ENCODE data around the gene LATS2. TPM values are rescaled to one million over a fixed set of nuclear protein-coding genes. Genes with fewer than 3 reads are reported as not detected.

The LATS2 gene
- total RNA-seq, 4 donors from 2014 or later: 49.8 to 93.8 (median 77.0) TPM

GRCh38 chr13:20983386-20983785 lies 78.0 kb downstream of the LATS2 start:
- WGBS: 80% methylated on average over 11 of the region's 11 CpGs
- intact Hi-C loops (cut with DNase I): no loop called here
- Histone ChIP-seq H3K9me3 (no peaks in the 10 kb centered on the region), H3K27me3 (no peaks in the 10 kb centered on the region), H3K36me3 (peaks cover 63 to 96% (median 76%) of the 10 kb centered on the region in 4 donors), H3K4me1 (no peaks in the 10 kb centered on the region), H3K4me3 (no peak overlapping the region), H3K27ac (replicated peaks in 1 of 4) (no peak overlapping the region)
- TF ChIP-seq EP300 (IDR thresholded peaks at IDR 0.05): no peak
- no peak for TF ChIP-seq POLR2AphosphoS5 (IDR thresholded peaks at IDR 0.05)
- no peak for TF ChIP-seq CTCF (IDR thresholded peaks at IDR 0.05)
- no peak for TF ChIP-seq POLR2A (IDR thresholded peaks at IDR 0.05; ENCODE audit: low read depth)
- DNase-seq (ENCODE audit: extremely low spot score): no peak

- intact Hi-C loops (cut with DNase I): no loop called here
- no peaks in the 10 kb centered on the region for H3K4me1 ChIP-seq
- no peak for DNase-seq (ENCODE audit: extremely low spot score)
- H3K27me3 ChIP-seq: no peaks in the 10 kb centered on the region
- 93% methylated on average over 18 of the region's 18 CpGs for WGBS
- H3K27ac ChIP-seq (replicated peaks in 1 of 4): no peak overlapping the region
- H3K4me3 ChIP-seq: no peak overlapping the region
- TF ChIP-seq EP300 (IDR thresholded peaks at IDR 0.05) (no peak), CTCF (IDR thresholded peaks at IDR 0.05) (no peak)
- H3K36me3 ChIP-seq: peaks cover 57 to 97% (median 73%) of the 10 kb centered on the region in 4 donors
- no peaks in the 10 kb centered on the region for H3K9me3 ChIP-seq
Observed at GRCh38 chr13:20981370-20982095, 79.9 kb downstream of the LATS2 start.

GRCh38 chr13:20980899-20981298 lies 80.5 kb downstream of the LATS2 start:
- DNase-seq (ENCODE audit: extremely low spot score): no peak
- no peak overlapping the region for H3K4me3 ChIP-seq
- no peaks in the 10 kb centered on the region for H3K27me3 ChIP-seq
- H3K36me3 ChIP-seq: peaks cover 63 to 98% (median 77%) of the 10 kb centered on the region in 4 donors
- H3K9me3 ChIP-seq: no peaks in the 10 kb centered on the region
- H3K4me1 ChIP-seq: no peaks in the 10 kb centered on the region
- WGBS: 85% methylated on average over 4 of the region's 4 CpGs
- no peak for TF ChIP-seq POLR2AphosphoS5 (IDR thresholded peaks at IDR 0.05)
- TF ChIP-seq CTCF (IDR thresholded peaks at IDR 0.05): no peak
- no peak for TF ChIP-seq EP300 (IDR thresholded peaks at IDR 0.05)
- no peak for TF ChIP-seq POLR2A (IDR thresholded peaks at IDR 0.05; ENCODE audit: low read depth)
- no peak overlapping the region for H3K27ac ChIP-seq (replicated peaks in 1 of 4)
- intact Hi-C loops (cut with DNase I): no loop called here

GRCh38 chr13:20980430-20980829 lies 81.0 kb downstream of the LATS2 start:
- Histone ChIP-seq H3K9me3 (no peaks in the 10 kb centered on the region), H3K4me1 (no peaks in the 10 kb centered on the region), H3K27me3 (no peaks in the 10 kb centered on the region), H3K36me3 (peaks cover 63 to 98% (median 81%) of the 10 kb centered on the region in 4 donors), H3K4me3 (no peak overlapping the region), H3K27ac (replicated peaks in 1 of 4) (no peak overlapping the region)
- no peak for DNase-seq (ENCODE audit: extremely low spot score)
- no peak for TF ChIP-seq EP300 (IDR thresholded peaks at IDR 0.05)
- TF ChIP-seq POLR2AphosphoS5 (IDR thresholded peaks at IDR 0.05): no peak
- TF ChIP-seq CTCF (IDR thresholded peaks at IDR 0.05): no peak
- TF ChIP-seq POLR2A (IDR thresholded peaks at IDR 0.05; ENCODE audit: low read depth): no peak
- WGBS: 79% methylated on average over 5 of the region's 5 CpGs
- intact Hi-C loops (cut with DNase I): no loop called here

GRCh38 chr13:20977394-20977793 lies 84.0 kb downstream of the LATS2 start:
- Histone ChIP-seq H3K4me3 (no peak overlapping the region), H3K27me3 (no peaks in the 10 kb centered on the region), H3K4me1 (no peaks in the 10 kb centered on the region), H3K9me3 (no peaks in the 10 kb centered on the region), H3K36me3 (peaks cover 70 to 99% (median 91%) of the 10 kb centered on the region in 4 donors), H3K27ac (replicated peaks in 1 of 4) (no peak overlapping the region)
- WGBS: 85% methylated on average over 2 of the region's 2 CpGs
- TF ChIP-seq POLR2AphosphoS5 (IDR thresholded peaks at IDR 0.05) (no peak), POLR2A (IDR thresholded peaks at IDR 0.05; ENCODE audit: low read depth) (no peak), CTCF (IDR thresholded peaks at IDR 0.05) (no peak), EP300 (IDR thresholded peaks at IDR 0.05) (no peak)
- DNase-seq (ENCODE audit: extremely low spot score): no peak
- intact Hi-C loops (cut with DNase I): no loop called here

Measured in esophagus muscularis mucosa (tissue), 4 donors.